Globus pallidus (tissue), 1 donor: ENCODE results near the gene GLRA1.
"Not testable (repeated sequence)": the region's sequence is repeated elsewhere in the genome, so short reads cannot be mapped to it uniquely, and the experiment has no call there.

ENCODE experiments used
- DNase-seq: peaks from one replicate; pipeline ENCODE4 v3.0.0-alpha.2; 2015; ENCODE audit warnings: low spot score

GLRA1 gene

GRCh38 chr5:151885138-151885908, 39.3 kb downstream of the GLRA1 start:
- DNase-seq, result no peak

DNA sequence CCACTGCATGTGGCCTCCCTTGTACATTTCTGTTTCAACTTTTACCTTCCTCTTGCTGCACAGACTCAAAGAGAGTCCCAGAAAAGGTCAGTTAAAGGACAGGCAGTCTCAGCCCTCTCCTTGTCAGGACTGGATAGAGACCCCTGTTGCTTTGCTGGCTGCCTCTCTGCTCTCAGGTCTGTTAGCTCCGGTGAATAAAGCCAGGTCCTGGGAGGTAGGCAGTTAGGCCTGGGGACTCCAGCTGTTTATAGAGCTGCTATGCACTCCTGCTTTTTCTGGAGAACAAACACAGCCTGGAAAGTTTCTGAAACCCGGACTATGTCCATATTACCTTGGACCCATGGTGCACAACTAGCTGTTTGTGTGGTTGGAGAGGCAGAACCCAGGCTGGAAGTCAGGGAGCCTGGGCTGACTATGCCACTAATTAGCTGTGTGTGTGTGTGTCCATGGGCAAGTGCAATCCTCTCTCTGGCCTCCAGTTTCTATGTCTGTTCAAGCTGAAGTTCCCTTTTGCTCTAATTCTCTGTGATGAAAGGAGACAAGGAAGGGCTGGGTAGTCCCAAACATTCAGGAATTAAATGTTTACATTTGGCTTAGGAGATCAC, 42.9 kb downstream of the GLRA1 start:
- no peak for DNase-seq

DNA sequence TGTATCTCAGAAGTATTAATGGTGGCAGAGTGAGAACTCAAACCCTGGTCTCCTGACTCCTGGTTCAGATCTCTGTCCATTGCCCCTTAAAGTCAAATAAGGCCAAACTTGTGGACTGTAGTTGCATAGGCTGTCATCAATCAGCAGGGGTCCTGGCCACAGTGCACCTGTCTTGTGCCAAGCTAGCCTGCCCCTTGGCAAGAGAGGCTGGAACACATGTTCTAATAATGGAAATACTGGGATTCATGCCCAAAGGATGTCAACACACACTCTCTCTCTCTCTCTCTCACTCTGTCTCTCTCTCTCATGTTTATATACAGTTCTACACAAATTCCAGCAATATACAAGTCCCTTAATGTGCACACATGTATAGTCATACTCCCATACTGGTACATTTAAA, 44.3 kb downstream of the GLRA1 start:
- no peak for DNase-seq

DNA sequence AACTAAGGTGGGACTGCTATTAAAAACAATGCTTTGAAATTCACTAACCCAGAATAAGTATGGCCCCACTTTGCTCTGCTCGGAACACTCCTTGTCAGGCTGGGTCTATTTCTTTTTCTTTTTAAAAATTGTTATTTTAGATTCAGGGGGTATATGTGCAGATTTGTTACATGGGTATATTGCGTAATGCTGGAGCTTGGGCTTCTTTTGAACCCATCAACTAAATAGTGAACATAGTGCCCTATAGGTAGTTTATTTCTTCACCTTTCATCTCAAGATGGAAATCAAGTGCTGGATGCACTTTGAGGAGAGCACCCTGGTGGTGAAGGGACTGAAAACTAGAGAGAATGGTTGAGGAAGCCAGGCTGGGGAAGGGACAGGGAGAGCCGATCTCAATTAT, 51.0 kb downstream of the GLRA1 start:
- no peak for DNase-seq

DNA sequence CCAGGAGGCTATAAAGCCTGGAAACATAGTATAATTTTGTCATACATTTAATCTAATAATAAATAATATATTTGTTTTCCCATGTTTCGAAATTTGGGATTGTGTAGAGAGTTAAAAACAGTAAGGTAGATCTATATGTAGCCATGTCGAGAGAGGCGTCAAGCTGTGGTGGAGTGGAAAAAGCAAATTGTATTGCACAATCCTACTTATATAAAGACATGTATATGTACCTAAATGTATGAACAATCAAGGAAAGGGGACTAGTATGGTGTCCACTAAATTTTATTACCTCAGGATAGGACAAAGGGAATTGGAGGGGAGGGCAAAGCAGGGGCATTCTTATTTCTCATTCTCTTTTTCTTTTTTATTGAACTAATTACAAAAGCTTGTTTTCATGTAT, 52.0 kb downstream of the GLRA1 start:
- DNase-seq, result no peak

GRCh38 chr5:151870820-151871219, 53.8 kb downstream of the GLRA1 start:
- no peak for DNase-seq

DNA sequence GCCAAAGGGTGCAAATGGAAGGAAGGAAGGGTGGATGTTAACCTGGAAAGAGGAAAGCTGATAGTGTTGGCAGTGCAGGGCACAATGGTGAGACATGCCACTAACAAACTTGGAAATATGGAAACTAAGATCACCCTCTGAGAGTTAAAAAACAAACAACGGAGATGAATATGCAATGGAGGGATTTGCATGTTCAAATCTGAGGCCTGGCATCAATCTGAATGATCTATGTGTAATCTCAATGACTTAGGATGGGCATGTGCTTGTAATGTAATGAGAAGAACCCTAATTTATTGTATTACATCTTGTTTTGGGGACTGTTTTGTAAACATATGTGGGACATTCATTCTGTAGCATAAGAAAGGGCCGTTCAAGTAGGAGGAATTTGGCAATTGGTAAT, 54.4 kb downstream of the GLRA1 start:
- DNase-seq, result no peak

DNA sequence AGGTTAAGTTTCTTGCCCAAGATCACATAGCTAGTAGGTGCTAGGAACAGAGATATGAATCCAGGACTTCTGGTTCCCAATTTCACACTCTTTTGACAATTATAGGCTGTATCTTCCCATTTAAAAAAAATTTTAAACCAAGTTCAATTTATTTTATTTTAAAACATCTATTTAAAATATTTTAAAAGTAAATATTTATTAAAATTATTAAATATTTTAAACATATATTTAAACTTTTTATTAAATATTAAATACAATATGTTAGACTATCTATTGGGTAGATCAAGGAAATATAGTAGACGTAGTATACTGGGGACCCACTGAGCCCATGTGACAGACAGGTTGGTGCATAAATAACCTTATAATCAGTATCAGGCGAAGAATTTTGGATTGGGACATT, 54.8 kb downstream of the GLRA1 start:
- DNase-seq, result no peak

- DNase-seq, result no peak
Observed at GRCh38 chr5:151868451-151868850, 56.2 kb downstream of the GLRA1 start.

DNA sequence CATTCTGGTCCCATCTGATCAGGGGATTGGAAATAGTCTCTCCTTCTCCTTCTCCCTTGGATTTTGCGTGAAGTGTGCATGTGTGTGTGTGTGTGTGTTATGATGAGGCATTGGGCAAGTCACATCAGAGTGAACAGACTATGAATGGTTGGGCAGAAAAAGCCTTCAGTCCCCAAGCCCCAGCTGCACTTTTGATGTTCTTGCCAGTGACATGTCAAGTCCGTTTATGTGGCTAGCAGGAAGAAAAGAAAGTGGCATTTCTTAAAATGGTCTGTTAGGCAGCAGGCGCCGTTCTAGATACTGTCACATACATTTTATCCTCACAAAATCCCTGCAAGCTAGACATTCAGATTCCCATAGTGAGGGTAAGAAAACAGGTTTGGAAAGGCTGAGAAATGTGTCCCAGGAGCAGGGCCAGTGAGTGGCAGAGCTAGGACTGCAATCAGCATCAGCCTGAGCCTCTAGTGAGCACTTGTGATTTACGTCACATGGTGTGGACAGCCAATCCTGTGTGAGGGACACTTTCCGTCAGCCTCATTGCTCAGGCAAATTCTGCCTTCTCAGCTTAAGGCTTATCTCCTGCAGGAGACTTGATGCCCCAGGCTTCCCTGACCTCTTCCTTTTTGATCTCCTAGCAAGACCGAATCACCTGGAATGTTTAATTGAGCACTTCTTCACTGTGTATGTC, 60.4 kb downstream of the GLRA1 start:
- no peak for DNase-seq

- no peak for DNase-seq
Observed at GRCh38 chr5:151863566-151863965, 61.1 kb downstream of the GLRA1 start.

DNA sequence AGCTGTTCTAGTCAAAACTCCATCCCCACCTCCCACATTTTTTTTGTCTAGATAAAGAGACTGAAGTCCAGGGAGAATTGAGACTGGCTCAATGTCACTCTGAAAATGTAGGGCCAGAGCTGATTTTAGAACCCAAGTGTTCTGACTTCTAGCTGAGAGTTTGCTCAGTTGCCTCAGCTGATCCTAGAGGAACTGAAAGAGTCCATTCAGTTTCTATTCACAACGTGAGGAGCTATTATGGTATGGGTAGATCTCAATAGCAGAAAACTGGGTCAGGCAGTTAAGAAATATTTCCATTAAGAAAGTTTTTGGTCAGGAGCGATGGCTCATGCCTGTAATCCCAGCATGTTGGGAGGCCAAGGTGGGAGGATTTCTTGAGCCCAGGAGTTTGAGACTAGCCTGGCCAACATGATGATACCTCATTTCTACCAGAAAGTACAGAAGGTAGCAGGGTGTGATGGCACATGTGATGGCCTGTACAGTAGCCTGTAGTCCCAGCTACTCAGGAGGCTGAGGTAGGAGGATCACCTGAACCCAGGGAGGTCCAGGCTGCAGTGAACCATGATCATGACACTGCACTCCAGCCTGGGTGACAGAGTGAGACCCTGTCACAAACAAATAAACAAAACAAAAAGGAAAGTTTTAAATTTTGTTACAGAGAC, 61.7 kb downstream of the GLRA1 start:
- no peak for DNase-seq

GRCh38 chr5:151860867-151861266, 63.8 kb downstream of the GLRA1 start:
- DNase-seq, result not testable (repeated sequence)

DNA sequence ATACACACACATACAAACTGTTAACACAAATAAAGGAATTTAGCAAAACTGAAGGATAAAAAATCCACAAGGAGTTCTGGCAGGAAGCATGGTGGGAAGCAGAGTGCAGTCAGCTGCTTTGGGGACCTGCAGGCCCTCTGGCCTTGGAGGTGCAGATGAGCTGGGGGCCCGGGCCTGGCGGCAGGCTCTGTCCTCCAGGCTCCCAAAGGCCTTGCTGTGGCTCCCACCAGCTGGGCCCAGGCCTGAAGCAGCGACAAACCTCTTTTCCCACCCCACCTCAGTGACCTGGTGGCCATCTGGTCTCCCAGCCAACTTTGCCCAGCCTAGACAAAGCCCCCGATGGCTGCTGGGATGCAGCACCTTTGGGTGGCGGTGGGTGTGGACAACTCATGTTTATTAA, 67.8 kb downstream of the GLRA1 start:
- no peak for DNase-seq

DNA sequence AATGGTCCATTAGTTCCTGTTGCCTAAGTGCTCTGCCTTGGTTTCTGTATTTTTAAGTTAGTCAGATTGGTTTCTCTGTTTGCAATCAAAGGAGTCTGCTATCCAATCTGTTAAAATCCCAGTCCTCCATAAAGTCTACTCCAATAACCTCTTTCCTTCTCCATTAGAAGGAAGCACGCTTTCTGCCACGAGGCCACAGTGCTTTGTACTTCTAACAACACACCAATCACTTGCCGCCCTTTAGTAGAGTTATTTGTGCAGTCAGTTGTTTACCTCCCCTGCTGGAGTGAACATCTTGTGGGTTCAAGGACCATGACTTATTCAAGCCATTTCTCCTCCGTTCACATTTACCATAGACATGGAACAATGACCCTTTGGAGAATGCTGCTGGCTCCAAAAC, 69.0 kb downstream of the GLRA1 start:
- no peak for DNase-seq

DNA sequence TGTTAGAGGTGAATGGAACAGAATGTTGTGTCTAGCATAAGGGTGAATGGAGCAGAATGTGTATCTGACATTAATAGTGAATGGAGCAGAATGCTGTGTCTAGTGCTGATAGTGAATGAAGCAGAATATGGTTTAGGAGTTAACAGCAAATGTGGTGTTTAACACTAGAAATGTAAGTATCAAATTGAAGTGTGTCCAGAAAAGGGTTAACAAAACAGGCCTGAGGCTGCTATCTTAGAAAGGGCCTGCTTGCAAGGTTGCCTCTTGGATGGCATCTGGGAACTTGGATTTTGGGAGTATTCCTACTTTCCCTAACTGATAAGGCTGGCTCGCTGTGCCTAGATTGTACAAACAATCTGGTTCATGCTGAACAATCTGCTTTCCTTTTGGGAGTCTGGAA, 76.8 kb downstream of the GLRA1 start:
- DNase-seq, result no peak

- no peak for DNase-seq
Observed at GRCh38 chr5:151846765-151847164, 77.9 kb downstream of the GLRA1 start.

GRCh38 chr5:151832843-151833242, 91.8 kb downstream of the GLRA1 start:
- DNase-seq, result not testable (repeated sequence)

DNA sequence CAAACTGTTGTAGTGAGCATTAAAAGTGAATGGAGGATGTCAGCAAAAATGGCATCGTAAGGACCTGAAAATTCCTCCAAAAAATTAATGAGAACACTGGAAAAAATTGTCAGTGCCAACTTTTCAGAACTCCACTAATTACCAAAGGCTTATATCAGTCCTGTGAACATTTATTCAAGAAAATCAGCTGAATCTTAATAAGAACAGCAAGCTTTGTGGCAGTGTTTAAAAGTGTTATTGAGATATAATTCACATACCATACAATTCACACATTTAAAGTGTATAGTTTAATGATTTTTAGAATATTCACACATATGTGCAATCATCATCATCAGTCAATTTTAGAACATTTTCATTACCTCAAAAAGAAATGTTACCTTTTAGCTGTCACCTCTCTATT, 95.3 kb downstream of the GLRA1 start:
- DNase-seq, result no peak

DNA sequence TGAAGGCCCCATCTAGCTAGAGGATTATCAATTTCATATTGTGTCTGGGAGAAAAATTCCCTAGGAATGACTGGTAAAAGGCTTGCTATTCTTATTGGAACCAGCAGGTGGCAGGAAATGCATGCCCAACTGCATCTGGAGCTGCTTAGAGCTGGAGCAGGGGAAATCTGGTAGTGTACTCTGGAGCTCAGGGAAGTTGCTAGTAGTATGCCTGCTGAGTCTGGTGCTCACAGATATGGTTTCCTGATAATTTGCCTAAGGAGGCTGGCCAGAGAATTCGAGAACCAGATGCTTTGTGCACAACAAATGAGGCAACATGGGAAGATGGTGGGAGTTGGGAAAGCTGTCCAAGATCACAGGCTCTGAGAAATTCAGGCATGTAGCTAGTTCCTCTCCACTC, 99.2 kb downstream of the GLRA1 start:
- DNase-seq, result peak; percentile 51

DNA sequence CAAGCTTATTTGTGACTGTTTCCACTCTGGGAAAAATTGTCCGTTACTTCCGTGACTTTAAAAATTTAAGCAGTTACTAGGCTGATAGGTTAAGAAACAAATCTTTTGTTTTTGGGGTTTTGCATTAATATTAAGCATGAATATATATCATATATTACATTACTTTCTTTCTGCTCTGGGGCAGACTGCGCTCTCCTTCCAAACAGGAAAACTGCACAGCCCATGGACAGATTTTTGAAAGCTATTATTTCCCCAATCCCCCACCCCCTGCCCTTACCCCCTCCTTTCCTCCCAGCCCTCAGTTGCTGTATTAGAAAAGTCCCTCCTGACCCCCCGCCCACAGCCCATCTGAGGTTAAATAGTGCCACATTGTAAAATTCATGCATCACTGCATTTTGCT, 102.5 kb downstream of the GLRA1 start:
- no peak for DNase-seq

DNA sequence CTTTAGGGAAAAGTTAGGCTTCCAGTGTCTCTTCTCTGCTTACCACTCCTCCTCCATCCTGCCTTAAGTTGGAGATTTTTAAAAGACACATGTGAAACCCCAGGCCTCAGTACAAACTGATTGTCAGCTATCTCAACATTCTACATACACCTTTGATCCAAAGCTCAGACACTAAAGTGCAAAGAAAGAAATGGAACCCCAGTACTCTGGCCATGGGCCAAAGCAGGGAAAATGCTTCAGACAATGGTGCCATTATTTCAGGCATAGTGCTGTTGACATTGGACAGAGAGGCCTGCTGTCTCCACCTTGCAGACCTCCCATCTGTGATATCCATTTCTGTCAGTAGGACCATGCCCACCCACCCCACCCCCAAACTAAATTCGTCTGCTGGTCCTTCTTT, 103.7 kb downstream of the GLRA1 start:
- DNase-seq, result peak; percentile 41

DNA sequence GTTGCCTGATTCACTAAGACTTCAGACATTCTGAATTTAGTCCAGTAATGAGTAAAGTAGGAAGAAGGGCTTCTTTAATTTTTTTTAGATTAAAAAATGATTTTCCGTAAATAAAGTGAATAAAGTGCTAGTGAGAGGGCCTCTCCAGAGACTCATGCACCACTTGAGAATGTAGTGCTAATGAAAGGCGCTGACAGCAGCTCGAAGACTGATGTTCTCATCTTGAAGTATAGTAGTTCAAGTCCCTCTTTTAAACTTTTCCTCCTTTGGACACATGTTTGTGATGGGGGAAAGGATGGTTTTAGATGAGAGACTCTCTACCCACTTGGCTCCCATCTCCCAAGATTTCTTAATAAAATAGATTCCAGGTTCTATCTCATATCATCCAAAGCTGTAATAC, 104.4 kb downstream of the GLRA1 start:
- no peak for DNase-seq
